ENCODE data around the gene CACNG4.

The CACNG4 gene

DNA sequence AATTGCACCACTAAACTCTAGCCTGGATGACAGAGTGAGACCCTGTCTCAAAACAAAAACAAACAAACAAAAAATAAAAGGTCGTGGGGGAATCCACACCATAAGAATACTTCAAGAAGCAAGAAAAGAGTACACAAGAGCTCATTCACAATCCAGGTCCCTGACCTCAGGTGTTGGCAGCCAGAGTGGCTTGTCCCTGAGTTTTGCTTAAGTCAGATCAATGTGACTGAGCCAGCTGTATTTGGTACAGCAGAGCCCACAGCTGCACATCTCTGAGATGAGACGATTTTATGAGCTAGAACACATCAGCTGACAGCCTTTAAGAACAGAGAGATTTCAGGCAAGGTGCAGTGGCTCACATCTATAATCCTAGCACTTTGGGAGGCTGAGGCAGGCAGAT is 102.2 kb downstream of the CACNG4 start:
- no peak for DNase-seq

DNA sequence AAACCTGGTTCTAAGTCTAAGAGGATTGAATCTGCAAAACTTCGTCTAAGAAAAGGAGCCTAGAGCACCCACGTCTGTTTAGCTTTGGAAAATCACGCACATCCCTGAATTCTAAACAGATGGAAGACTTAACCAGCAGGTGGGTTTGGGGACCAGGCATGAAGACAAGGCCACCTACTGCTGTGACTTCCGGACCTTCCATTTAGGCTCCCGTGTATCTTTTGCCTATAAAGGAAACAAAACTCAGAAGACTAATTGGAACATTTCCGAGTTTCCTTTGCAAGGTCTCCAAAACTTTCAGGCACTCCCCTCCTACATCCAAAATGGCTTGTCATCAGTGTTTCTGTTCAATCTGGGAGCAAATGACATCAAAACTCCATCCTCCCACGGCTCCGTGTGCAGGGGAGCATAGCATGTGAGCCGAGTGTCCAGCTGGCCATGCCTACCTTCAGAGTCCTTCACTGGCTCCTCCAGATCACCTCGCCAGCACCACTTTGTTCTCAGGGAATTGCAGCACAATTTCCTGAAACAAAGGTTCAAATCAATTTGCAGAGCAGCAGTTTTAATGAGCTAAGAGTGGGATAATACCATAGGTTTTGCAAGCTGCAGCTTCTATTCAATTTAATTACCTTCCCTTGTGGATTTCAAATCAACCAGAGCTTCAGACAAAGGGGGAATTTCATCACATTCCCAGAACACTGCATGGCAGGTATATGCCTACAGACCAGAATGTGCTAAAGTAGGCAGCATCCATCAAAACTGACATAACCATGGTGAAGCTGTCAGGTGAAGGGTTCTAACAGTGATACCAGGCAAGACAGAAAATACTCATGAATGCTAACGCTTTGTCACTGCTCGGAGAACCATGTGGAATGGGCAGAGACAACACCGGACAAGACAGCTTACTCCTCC is 103.3 kb downstream of the CACNG4 start:
- no peak for DNase-seq

GRCh38 chr17:67068999-67069398 is 104.5 kb downstream of the CACNG4 start:
- no peak for DNase-seq

- no peak for DNase-seq
Observed at GRCh38 chr17:67069603-67070136, 105.2 kb downstream of the CACNG4 start.

- DNase-seq: no peak
Observed at GRCh38 chr17:67071595-67071994, 107.1 kb downstream of the CACNG4 start.

DNA sequence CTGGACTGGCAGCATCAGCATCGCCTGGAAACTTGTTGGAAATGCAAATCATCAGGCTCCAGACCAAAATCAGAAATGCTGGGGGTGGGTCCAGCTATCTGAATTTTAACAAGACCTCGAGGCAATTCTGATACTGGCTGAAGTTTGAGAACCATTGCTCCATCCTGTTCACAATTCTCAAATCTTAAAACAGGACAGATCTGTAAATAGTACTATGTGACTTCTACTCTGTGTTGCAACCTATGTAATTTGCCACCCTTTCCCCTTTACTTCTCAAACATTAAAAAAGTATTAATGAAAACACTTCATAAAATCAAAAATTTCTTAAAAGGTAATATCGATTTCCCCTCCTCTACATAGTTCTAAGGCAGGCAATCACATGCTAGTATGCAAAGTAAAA is 108.4 kb downstream of the CACNG4 start:
- no peak for DNase-seq

GRCh38 chr17:67074781-67075180 is 110.3 kb downstream of the CACNG4 start:
- DNase-seq: no peak

DNA sequence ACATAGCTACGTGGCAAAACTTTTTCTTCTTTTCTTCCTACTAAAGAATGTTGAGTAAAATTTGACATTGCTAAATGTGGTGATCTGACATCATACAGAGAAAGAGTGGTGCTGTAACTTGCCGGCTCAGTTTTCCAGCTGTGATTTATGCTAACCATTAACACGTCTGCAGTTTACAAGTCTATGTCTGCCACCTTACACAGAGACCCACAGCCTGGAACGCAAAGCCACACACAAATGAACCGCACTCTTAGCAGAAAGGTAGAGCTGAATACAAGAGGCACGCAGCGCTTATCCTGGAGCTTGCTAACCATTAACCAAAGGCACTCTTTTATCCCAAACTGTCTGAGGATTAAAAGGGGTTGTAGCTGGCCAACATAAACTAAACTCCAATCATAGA is 111.8 kb downstream of the CACNG4 start:
- no peak for DNase-seq

GRCh38 chr17:67078292-67078691 is 113.8 kb downstream of the CACNG4 start:
- DNase-seq: no peak

DNA sequence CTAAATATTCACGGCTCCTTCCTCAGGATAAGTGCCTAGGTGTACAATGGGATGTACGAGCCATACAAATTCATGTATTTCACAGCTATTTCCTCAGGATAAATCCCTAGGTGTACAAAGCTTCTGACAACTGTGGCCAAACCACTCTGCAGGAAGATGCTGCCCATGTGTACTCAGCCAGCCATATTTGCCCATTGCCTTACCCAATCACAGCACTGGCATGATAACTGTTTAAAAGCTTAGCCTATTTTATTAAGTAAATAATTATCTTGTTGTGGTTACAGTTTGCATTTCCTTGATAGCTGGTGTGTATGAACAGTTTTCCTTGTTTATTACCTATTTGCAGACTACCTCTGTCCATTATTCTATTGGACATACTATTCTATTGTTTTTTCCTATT is 115.0 kb downstream of the CACNG4 start:
- no peak for DNase-seq

GRCh38 chr17:67080804-67081203 is 116.3 kb downstream of the CACNG4 start:
- no peak for DNase-seq

GRCh38 chr17:67082107-67082506 is 117.6 kb downstream of the CACNG4 start:
- no peak for DNase-seq
